Ectodermal cell (in vitro differentiated cells): ENCODE results near the gene HIPK2.

ENCODE experiments used
- H3K27ac ChIP-seq: 2 replicates; pipeline ENCODE4 v1.7.0; 2013; ENCODE audit warnings: mild to moderate bottlenecking, low read depth, low read length; ENCODE audit not compliant: insufficient read depth, poor library complexity, severe bottlenecking
- H3K27me3 ChIP-seq: 2 replicates; pipeline ENCODE4 v1.7.0; 2013; ENCODE audit warnings: mild to moderate bottlenecking, low read length; ENCODE audit not compliant: insufficient read depth, control insufficient read depth, poor library complexity, severe bottlenecking
- H3K36me3 ChIP-seq: one replicate; pipeline ENCODE4 v1.7.0; 2013; ENCODE audit warnings: low read length; ENCODE audit not compliant: control insufficient read depth, insufficient read depth
- H3K4me1 ChIP-seq: one replicate; pipeline ENCODE4 v1.7.0; 2013; ENCODE audit warnings: low read length; ENCODE audit not compliant: control insufficient read depth, insufficient read depth
- H3K4me3 ChIP-seq: 2 replicates; pipeline ENCODE4 v1.7.0; 2013; ENCODE audit warnings: low read depth, low read length, control low read depth; ENCODE audit not compliant: insufficient read depth
- H3K9me3 ChIP-seq: 2 replicates; pipeline ENCODE4 v1.7.0; 2013; ENCODE audit warnings: mild to moderate bottlenecking, low read length, moderate library complexity; ENCODE audit not compliant: control insufficient read depth
- WGBS, 2 experiments: methylation state at CpG; one replicate each; pipeline ENCODE4 v1.1.7; 2013; ENCODE audit warnings: missing lambda C conversion rate in 2 of 2; 5-methylcytosine and 5-hydroxymethylcytosine counted together

The HIPK2 gene

GRCh38 chr7:139687980-139688632 lies 89.7 kb downstream of the HIPK2 start:
- no peaks in the 10 kb centered on the region for H3K36me3 ChIP-seq
- H3K27ac ChIP-seq, result no peak overlapping the region
- no peaks in the 10 kb centered on the region for H3K4me1 ChIP-seq
- H3K27me3 ChIP-seq, result no peaks in the 10 kb centered on the region
- H3K9me3 ChIP-seq, result no peaks in the 10 kb centered on the region
- no peak overlapping the region for H3K4me3 ChIP-seq
- 84 to 85% methylated on average over 7 of the region's 7 CpGs for WGBS, 2 experiments

GRCh38 chr7:139687211-139687954 lies 90.4 kb downstream of the HIPK2 start:
- Histone ChIP-seq H3K27me3 (no peaks in the 10 kb centered on the region), H3K4me3 (no peak overlapping the region), H3K36me3 (no peaks in the 10 kb centered on the region), H3K9me3 (no peaks in the 10 kb centered on the region), H3K4me1 (no peaks in the 10 kb centered on the region), H3K27ac (no peak overlapping the region)

- no peak overlapping the region for H3K27ac ChIP-seq
- no peak overlapping the region for H3K4me3 ChIP-seq
- no peaks in the 10 kb centered on the region for H3K27me3 ChIP-seq
- no peaks in the 10 kb centered on the region for H3K9me3 ChIP-seq
- WGBS, 2 experiments, result 93 to 95% methylated on average over 16 of the region's 16 CpGs
- no peaks in the 10 kb centered on the region for H3K36me3 ChIP-seq
- H3K4me1 ChIP-seq, result peaks cover 9% of the 10 kb centered on the region
Observed at GRCh38 chr7:139683137-139683921, 94.5 kb downstream of the HIPK2 start.

GRCh38 chr7:139682136-139683013 lies 95.4 kb downstream of the HIPK2 start:
- 91 to 93% methylated on average over 9 of the region's 9 CpGs for WGBS, 2 experiments
- Histone ChIP-seq H3K4me1 (peaks cover 9% of the 10 kb centered on the region), H3K27ac (no peak overlapping the region), H3K4me3 (no peak overlapping the region), H3K9me3 (no peaks in the 10 kb centered on the region), H3K36me3 (no peaks in the 10 kb centered on the region), H3K27me3 (no peaks in the 10 kb centered on the region)

- 93% methylated on average over 4 of the region's 4 CpGs for WGBS, 2 experiments
- H3K36me3 ChIP-seq, result no peaks in the 10 kb centered on the region
- no peaks in the 10 kb centered on the region for H3K9me3 ChIP-seq
- no peaks in the 10 kb centered on the region for H3K27me3 ChIP-seq
- no peak overlapping the region for H3K4me3 ChIP-seq
- H3K4me1 ChIP-seq, result peaks cover 9% of the 10 kb centered on the region
- H3K27ac ChIP-seq, result no peak overlapping the region
Observed at GRCh38 chr7:139681812-139682135, 96.0 kb downstream of the HIPK2 start.

- H3K4me3 ChIP-seq, result no peak overlapping the region
- no peaks in the 10 kb centered on the region for H3K9me3 ChIP-seq
- WGBS, 2 experiments, result 92% methylated on average over 6 of the region's 6 CpGs
- H3K27me3 ChIP-seq, result no peaks in the 10 kb centered on the region
- no peaks in the 10 kb centered on the region for H3K36me3 ChIP-seq
- H3K27ac ChIP-seq, result no peak overlapping the region
- H3K4me1 ChIP-seq, result peaks cover 9% of the 10 kb centered on the region
Observed at GRCh38 chr7:139681463-139681755, 96.4 kb downstream of the HIPK2 start.

GRCh38 chr7:139680676-139681462 lies 96.9 kb downstream of the HIPK2 start:
- no peaks in the 10 kb centered on the region for H3K27me3 ChIP-seq
- no peaks in the 10 kb centered on the region for H3K9me3 ChIP-seq
- H3K4me1 ChIP-seq, result peaks cover 9% of the 10 kb centered on the region
- no peaks in the 10 kb centered on the region for H3K36me3 ChIP-seq
- H3K4me3 ChIP-seq, result no peak overlapping the region
- H3K27ac ChIP-seq, result no peak overlapping the region
- 89 to 91% methylated on average over 11 of the region's 11 CpGs for WGBS, 2 experiments

GRCh38 chr7:139679731-139680594 lies 97.8 kb downstream of the HIPK2 start:
- H3K4me3 ChIP-seq, result no peak overlapping the region
- H3K4me1 ChIP-seq, result peaks cover 9% of the 10 kb centered on the region
- H3K27ac ChIP-seq, result no peak overlapping the region
- H3K36me3 ChIP-seq, result no peaks in the 10 kb centered on the region
- WGBS, 2 experiments, result 75 to 78% methylated on average over 13 of the region's 13 CpGs
- no peaks in the 10 kb centered on the region for H3K9me3 ChIP-seq
- no peaks in the 10 kb centered on the region for H3K27me3 ChIP-seq

GRCh38 chr7:139676390-139676789 lies 101.4 kb downstream of the HIPK2 start:
- WGBS, 2 experiments, result 97 to 99% methylated on average over 2 of the region's 2 CpGs
- no peak overlapping the region for H3K4me3 ChIP-seq
- H3K27me3 ChIP-seq, result no peaks in the 10 kb centered on the region

More at GRCh38 chr7:139676390-139676789, 101.4 kb downstream of the HIPK2 start:
- Histone ChIP-seq H3K4me1 (peaks cover 5% of the 10 kb centered on the region), H3K36me3 (no peaks in the 10 kb centered on the region), H3K27ac (no peak overlapping the region), H3K9me3 (no peaks in the 10 kb centered on the region)
